Calu3 (cell line): ENCODE results near the gene IL17RC. TPM values are rescaled to one million over a fixed set of nuclear protein-coding genes. Genes with fewer than 3 reads are reported as not detected.

Experiments
- BruUV-seq: library from RNA; stranded (reverse); fragments of 400-500 nt; replicated peaks from 2 replicates; lab custom pipeline; 2021; lab: Mats Ljungman, UMichigan
- CTCF ChIA-PET: fragments of 300-600 bp; sonication (Branson Sonifier 250); formaldehyde crosslinking; loops from one replicate; lab custom pipeline; 2022; ENCODE audit warnings: antibody characterized with exemption; lab: Charles Lee
- DNase-seq: peaks from one replicate; pipeline ENCODE4 v3.0.0; 2022
- H3K27ac Mint-ChIP-seq: one replicate; pipeline ENCODE4 v1.8.0; 2022; ENCODE audit warnings: mixed read lengths; ENCODE audit not compliant: unreplicated experiment
- H3K27me3 Mint-ChIP-seq: one replicate; pipeline ENCODE4 v1.8.0; 2022; ENCODE audit warnings: mixed read lengths; ENCODE audit not compliant: unreplicated experiment
- H3K36me3 Mint-ChIP-seq: one replicate; pipeline ENCODE4 v1.8.0; 2022; ENCODE audit warnings: mild to moderate bottlenecking, moderate library complexity, mixed read lengths; ENCODE audit not compliant: insufficient read depth, unreplicated experiment
- H3K4me1 Mint-ChIP-seq: one replicate; pipeline ENCODE4 v1.8.0; 2022; ENCODE audit warnings: mild to moderate bottlenecking, low read depth, mixed read lengths; ENCODE audit not compliant: unreplicated experiment
- H3K4me3 Mint-ChIP-seq: one replicate; pipeline ENCODE4 v1.8.0; 2022; ENCODE audit warnings: mild to moderate bottlenecking, low read depth, moderate library complexity, mixed read lengths; ENCODE audit not compliant: unreplicated experiment
- H3K9me3 Mint-ChIP-seq: one replicate; pipeline ENCODE4 v1.8.0; 2022; ENCODE audit warnings: low read depth, mixed read lengths; ENCODE audit not compliant: unreplicated experiment
- CTCF ChIP-seq: fragments of 200-600 bp; IDR thresholded peaks from one replicate; pipeline ENCODE4 v1.8.0; 2022; ENCODE audit warnings: antibody characterized with exemption; ENCODE audit not compliant: unreplicated experiment
- intact Hi-C: fragments of 100-400 bp; cut with micrococcal nuclease; formaldehyde crosslinking; loops from one replicate; pipeline ENCODE4 v1.10.0; 2022; ENCODE audit not compliant: unreplicated experiment
- total RNA-seq: library from RNA; stranded (reverse); gene quantifications from 2 replicates; pipeline ENCODE4 v1.2.3, GENCODE V29; 2022

Gene IL17RC
- total RNA-seq, 1 experiment from 2014 or later = 19.1 TPM

- Mint-ChIP-seq H3K4me1 (peaks cover 13% of the 10 kb centered on the region), H3K36me3 (peaks cover 38% of the 10 kb centered on the region), H3K27me3 (no peaks in the 10 kb centered on the region), H3K4me3 (no peak overlapping the region), H3K9me3 (no peaks in the 10 kb centered on the region), H3K27ac (peak overlapping the region; percentile 62)
- CTCF ChIA-PET = no interaction called here
- TF ChIP-seq CTCF = no peak
- DNase-seq = no peak
- BruUV-seq = no TSS peak
- intact Hi-C loops = no loop called here
Observed at GRCh38 chr3:9969632-9970019, 52.7 kb downstream of the IL17RC start.

DNA sequence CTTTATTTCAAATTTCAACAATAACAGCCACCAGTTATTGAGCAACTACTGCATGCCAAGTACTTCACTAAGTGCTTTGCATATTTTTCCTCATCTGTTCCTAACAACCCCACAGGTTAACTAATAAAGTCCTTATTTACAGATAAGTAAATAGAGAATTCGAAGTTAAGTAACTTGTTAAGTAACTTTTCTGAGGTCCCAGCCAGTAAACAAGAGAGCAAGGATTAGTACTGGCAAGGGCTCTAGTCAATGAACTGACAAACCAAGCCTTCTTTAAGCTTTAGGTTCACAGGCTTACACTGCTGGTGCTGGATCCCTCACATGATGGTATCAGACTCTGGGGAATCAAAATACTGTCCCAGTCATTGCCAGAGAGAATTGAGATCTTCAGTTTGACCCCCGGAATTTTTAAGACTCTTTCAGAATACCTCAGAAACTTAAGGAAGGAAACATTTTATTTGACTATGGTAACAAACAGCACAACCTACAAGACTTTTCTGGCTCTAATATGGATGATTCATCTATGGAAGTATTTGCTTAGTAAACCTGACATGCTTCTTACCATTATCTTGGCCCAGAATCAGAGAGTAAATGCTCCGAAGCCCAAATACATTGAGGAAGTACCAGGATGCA is 53.2 kb downstream of the IL17RC start:
- CTCF ChIA-PET = no interaction called here
- Mint-ChIP-seq H3K4me3 (no peak overlapping the region), H3K9me3 (no peaks in the 10 kb centered on the region), H3K4me1 (peaks cover 13% of the 10 kb centered on the region), H3K27me3 (no peaks in the 10 kb centered on the region), H3K27ac (peak overlapping the region; percentile 62), H3K36me3 (peaks cover 41% of the 10 kb centered on the region)
- no peak for TF ChIP-seq CTCF
- intact Hi-C loops = no loop called here
- DNase-seq = no peak
- no TSS peak for BruUV-seq

- intact Hi-C loops = no loop called here
- no peak for TF ChIP-seq CTCF
- H3K4me1 Mint-ChIP-seq = peaks cover 13% of the 10 kb centered on the region
- no TSS peak for BruUV-seq
- DNase-seq = peak; percentile 63
- no peaks in the 10 kb centered on the region for H3K27me3 Mint-ChIP-seq
- H3K9me3 Mint-ChIP-seq = no peaks in the 10 kb centered on the region
- H3K4me3 Mint-ChIP-seq = peak overlapping the region; percentile 19
- peak overlapping the region; percentile 83 for H3K27ac Mint-ChIP-seq
- CTCF ChIA-PET = interaction anchor here (0.7 to 0.9 kb wide), 3 partner anchors 10 to 44 kb away, joined by 3 to 4 read pairs (median 4); partner anchors contain the start of gene EMC3
- peaks cover 24% of the 10 kb centered on the region for H3K36me3 Mint-ChIP-seq
Observed at GRCh38 chr3:9976721-9977709, 60.1 kb downstream of the IL17RC start.

GRCh38 chr3:9978710-9979305 is 61.9 kb downstream of the IL17RC start:
- Mint-ChIP-seq H3K4me1 (peaks cover 13% of the 10 kb centered on the region), H3K27me3 (no peaks in the 10 kb centered on the region), H3K27ac (peak overlapping the region; percentile 25), H3K4me3 (no peak overlapping the region), H3K36me3 (peaks cover 29% of the 10 kb centered on the region), H3K9me3 (no peaks in the 10 kb centered on the region)
- no peak for DNase-seq
- CTCF ChIA-PET = interaction anchor here (0.5 kb wide), 1 partner anchor 121 kb away, joined by 8 read pairs; no protein-coding TSS in a partner anchor
- intact Hi-C loops = no loop called here
- no peak for TF ChIP-seq CTCF
- BruUV-seq = no TSS peak
